Uterus (tissue), 2 donors: ENCODE measurements around the gene SLC38A5.

ENCODE experiments used
- CTCF ChIP-seq, 4 experiments: fragments of 200-600 bp in 2 of 4; fragments of 450-650 bp in 2 of 4; sonication (generic) in 2 of 4; IDR thresholded peaks; one replicate each; pipeline ENCODE4 v1.5.1; 2016 to 2019; ENCODE audit warnings: antibody characterized with exemption in 4 of 4, mild to moderate bottlenecking in 2 of 4, moderate library complexity in 1 of 4
- POLR2A ChIP-seq, 2 donors: fragments of 450-650 bp; IDR thresholded peaks; one replicate each; pipeline ENCODE4 v1.6.1; 2016; ENCODE audit warnings: antibody characterized with exemption in 2 of 2, mild to moderate bottlenecking in 1 of 2, moderate library complexity in 1 of 2

GRCh38 chrX:48496660-48497059 lies 26.6 kb upstream of the SLC38A5 start:
- no peak for TF ChIP-seq CTCF (IDR thresholded peaks at IDR 0.05)
- no peak for TF ChIP-seq POLR2A (IDR thresholded peaks at IDR 0.05)
